RWPE1 (cell line): ENCODE results near the gene BMP7.

Experiments
- CTCF ChIA-PET: fragments of 350-600 bp; sonication (Branson Sonifier 250); formaldehyde crosslinking; extraction: SDS; loops from one replicate; lab custom pipeline; 2021; lab: Yijun Ruan, JAX
- POLR2A ChIA-PET: fragments of 400-600 bp; formaldehyde crosslinking; extraction: SDS; loops from one replicate; lab custom pipeline; 2020; ENCODE audit warnings: antibody characterized with exemption; ENCODE audit not compliant: low non-redundant PET; lab: Yijun Ruan, JAX
- DNase-seq: peaks from one replicate; pipeline ENCODE4 v3.0.0; 2012; ENCODE audit warnings: low spot score
- H3K27ac ChIP-seq: fragments of 450-650 bp; 2 replicates; pipeline ENCODE4 v1.5.1; 2017
- TF ChIP-seq, protein P1 (sequence below): fragments of 450-650 bp; conservative IDR thresholded peaks from 2 replicates; pipeline ENCODE4 v1.5.1; 2017; ENCODE audit warnings: low read depth, mild to moderate bottlenecking

Gene BMP7

DNA sequence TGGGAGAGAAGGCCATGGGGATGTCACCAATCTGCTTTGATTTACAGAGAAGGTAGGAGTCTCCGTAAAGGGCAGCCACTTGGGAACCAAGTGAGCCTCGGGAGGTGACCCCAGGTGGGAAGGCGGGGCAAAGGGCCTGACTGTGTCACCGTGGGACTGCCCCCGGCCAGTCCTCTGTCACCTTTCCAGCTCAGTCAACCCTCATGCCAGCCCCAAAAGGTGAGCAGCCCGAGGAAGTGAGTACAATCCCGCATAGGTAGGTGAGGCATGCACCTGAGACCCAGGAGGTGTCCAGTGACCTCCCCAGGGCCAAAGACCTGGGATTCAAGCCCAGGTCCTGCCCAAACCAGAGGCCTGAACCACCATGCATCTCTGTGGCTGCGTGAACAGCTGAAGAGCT lies 36.2 kb downstream of the BMP7 start:
- no peak overlapping the region for H3K27ac ChIP-seq
- CTCF ChIA-PET = interaction anchor here (0.6 to 0.7 kb wide), 2 partner anchors 10 to 161 kb away, joined by 3 to 5 read pairs; no protein-coding TSS in a partner anchor
- TF ChIP-seq, protein P1, sequence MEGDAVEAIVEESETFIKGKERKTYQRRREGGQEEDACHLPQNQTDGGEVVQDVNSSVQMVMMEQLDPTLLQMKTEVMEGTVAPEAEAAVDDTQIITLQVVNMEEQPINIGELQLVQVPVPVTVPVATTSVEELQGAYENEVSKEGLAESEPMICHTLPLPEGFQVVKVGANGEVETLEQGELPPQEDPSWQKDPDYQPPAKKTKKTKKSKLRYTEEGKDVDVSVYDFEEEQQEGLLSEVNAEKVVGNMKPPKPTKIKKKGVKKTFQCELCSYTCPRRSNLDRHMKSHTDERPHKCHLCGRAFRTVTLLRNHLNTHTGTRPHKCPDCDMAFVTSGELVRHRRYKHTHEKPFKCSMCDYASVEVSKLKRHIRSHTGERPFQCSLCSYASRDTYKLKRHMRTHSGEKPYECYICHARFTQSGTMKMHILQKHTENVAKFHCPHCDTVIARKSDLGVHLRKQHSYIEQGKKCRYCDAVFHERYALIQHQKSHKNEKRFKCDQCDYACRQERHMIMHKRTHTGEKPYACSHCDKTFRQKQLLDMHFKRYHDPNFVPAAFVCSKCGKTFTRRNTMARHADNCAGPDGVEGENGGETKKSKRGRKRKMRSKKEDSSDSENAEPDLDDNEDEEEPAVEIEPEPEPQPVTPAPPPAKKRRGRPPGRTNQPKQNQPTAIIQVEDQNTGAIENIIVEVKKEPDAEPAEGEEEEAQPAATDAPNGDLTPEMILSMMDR = no peak
- POLR2A ChIA-PET = interaction anchor here (0.6 kb wide), 1 partner anchor 49 kb away, joined by 3 read pairs; no protein-coding TSS in a partner anchor
- DNase-seq = no peak

DNA sequence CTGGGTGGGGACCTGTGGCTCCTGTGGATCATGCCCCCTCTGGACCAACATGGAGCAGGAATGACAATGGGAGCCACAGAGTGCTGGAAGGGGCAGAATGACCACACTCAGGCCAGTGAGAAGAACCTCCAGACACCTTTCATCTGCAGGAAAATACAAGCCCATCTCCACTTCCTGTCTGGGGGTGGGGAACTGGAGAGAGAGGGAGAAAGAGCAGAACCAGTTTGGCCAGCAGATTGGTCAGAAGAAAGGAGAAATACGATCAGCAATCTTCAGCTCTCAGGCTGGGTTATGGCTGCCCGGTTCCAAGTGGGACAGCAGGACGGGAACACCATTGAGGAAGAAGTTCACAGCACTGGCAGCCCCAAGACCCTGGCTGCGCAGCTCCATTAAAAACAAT lies 37.0 kb downstream of the BMP7 start:
- POLR2A ChIA-PET = no interaction called here
- CTCF ChIA-PET = interaction anchor here (0.9 kb wide), 1 partner anchor 73 kb away, joined by 3 read pairs; no protein-coding TSS in a partner anchor
- H3K27ac ChIP-seq = no peak overlapping the region
- TF ChIP-seq, protein P1 = no peak
- DNase-seq = peak; percentile 44

DNA sequence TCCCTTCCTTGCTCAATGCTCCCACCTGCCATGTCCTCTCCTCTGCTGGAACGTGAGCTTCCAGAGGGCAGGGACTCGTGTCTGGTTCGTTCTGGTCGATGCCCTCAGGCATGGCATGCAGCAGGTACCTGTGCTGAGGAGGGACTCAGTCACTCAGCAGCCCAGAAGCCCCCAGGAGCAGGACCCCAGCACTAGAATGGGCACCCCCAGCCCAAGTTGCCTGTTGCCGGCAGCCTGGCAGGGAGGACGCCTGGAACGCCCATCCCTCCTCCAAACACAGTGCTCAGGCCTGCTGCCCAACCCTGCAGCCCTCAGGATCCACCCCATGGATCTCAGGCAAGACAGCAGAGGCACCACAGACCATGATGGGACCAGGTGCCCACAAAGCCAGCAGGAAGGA lies 40.6 kb downstream of the BMP7 start:
- no peak overlapping the region for H3K27ac ChIP-seq
- DNase-seq = no peak
- CTCF ChIA-PET = interaction anchor here (0.6 to 3.4 kb wide), 3 partner anchors 27 to 107 kb away, joined by 3 to 22 read pairs (median 3); no protein-coding TSS in a partner anchor
- TF ChIP-seq, protein P1 = no peak
- POLR2A ChIA-PET = no interaction called here

DNA sequence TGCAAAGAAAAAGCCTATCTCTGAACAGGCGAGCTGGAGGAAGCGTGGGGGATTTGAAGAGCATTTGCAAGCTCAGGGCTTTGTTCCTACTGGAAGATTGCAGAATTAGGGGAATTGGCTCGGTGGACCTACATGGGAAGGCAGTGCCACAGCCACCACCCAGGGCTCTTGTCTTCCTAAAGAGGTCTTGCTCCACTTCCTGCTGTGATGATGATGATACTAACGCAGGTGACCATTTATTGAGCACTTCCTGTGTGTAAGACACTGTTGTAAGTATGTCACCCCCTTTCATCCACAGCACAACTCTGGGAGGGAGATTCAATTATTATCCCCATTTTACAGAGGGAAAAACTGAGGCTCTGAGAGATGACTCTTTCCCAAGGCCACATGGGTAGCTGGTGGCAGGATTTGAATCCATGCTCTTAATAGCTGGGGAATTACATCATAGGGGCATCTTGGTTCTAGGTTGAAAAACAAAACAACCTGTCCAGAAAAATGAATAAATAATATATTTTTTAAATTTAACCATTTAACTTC lies 41.2 kb downstream of the BMP7 start:
- ChIA-PET CTCF (interaction anchor here (1.0 to 3.4 kb wide), 2 partner anchors 107 to 110 kb away, joined by 7 to 22 read pairs; no protein-coding TSS in a partner anchor), POLR2A (no interaction called here)
- no peak for DNase-seq
- no peak overlapping the region for H3K27ac ChIP-seq
- TF ChIP-seq, protein P1 = no peak

DNA sequence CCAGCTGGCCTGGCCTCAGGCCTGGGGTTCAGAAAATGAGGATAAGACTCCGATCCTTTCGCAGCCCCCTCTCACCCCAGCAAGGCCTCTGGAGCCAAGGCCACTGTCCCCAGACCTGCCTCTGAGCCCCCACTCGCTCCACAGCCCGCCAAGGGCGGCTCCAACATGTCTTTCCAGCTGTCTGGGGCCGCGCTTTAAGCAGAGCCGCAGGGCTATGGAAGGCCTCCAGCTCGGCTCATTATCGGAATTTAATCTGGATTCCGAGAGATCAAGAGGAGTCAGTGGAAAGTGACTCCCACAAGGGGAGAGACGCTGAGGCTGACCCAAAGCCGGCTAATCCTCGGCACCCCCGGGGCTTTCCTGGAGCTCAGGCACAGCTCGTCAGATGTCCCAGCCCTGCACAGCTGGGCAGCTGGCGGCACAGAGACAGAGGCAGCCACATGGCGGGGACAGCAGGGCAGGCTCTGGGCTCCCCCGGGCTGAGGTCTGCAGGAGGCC lies 41.8 kb downstream of the BMP7 start:
- ChIA-PET POLR2A (no interaction called here), CTCF (interaction anchor here (1.0 to 3.4 kb wide), 2 partner anchors 108 to 111 kb away, joined by 7 to 22 read pairs; no protein-coding TSS in a partner anchor)
- DNase-seq = no peak
- TF ChIP-seq, protein P1 = no peak
- peak overlapping the region; percentile 33 for H3K27ac ChIP-seq

DNA sequence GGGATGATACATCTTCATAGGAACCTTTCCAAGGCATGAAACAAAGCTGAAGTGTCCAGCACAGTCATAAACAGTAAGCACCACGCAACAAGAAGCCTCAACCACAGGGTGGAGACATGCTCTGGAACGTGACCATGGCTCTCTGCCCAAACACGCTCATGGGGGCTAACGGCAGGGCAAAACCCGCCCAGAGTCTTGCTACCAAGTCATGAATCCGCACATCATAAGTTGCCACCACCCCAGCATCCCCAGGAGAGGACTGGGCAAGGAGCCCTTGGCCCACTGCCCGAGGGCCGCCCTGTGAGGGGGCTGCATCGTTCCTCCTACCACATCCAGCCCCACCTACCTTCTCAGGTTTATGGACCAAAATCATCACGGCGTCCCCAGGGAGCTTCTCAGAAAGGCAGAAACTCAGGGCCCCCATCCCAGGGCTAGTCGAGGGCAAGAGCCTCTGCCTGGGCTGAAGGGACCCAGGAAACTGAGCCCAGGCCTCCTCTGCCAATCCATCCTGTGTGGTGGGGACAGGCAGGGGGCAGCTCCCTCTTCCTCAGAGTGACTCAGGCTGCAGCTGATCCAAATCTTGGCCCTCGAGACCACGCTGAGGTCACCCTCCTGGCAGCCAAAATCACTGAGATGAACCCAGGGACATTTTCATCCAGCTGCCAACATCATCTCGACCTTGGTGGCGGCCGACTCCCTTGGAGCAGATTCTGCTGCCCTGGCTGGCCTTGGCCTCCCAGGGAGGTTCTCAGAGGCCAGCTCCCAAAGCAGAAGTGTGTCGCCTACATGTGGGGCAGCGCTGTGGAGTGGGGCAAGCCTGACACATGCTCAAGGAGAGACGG lies 42.6 kb downstream of the BMP7 start:
- CTCF ChIA-PET = interaction anchor here (0.5 to 3.4 kb wide), 8 partner anchors 11 to 228 kb away, joined by 3 to 22 read pairs (median 4); no protein-coding TSS in a partner anchor
- H3K27ac ChIP-seq = peak overlapping the region; percentile 33
- TF ChIP-seq, protein P1 = no peak
- DNase-seq = peak; percentile 53
- POLR2A ChIA-PET = no interaction called here
